ENCODE data around the gene PRDM5.

The PRDM5 gene

DNA sequence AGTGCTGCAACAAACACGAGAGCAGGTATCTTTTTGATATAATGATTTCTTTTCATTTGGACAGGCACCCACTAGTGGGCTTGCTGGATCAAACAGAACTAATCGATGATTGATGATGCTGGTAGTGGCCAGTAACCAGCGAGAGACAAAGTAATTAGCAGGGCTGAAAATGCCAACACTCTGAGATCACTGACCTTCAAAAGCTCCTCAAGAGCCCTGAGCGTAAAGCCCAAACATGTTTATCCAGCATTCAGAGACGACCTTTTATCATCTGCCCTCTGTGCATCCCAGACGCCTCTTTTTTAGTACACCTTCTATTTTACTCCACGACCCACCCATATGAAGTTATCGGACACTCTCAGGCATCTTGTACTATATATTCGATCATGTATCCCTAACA lies 186.2 kb downstream of the PRDM5 start:
- DNase-seq: no peak

DNA sequence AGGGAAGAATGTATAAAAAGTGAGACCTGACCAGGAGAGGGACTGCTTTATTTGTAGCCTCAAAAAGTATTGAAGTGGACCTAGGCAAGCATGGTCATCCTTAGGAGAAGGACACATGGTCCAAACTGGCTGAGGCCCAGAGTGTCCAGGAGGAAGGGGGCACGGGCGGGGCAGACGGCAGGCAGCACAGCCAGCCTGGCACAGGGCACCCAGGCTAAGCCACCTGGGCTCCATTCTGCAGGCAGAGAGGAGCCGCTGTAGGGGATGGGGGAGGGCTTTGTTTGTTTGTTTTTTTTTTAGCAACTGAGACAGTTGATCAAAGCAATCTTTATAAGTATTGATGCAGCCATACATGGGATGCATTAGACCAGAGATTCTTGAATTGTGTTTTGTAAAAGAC lies 188.6 kb downstream of the PRDM5 start:
- no peak for DNase-seq

DNA sequence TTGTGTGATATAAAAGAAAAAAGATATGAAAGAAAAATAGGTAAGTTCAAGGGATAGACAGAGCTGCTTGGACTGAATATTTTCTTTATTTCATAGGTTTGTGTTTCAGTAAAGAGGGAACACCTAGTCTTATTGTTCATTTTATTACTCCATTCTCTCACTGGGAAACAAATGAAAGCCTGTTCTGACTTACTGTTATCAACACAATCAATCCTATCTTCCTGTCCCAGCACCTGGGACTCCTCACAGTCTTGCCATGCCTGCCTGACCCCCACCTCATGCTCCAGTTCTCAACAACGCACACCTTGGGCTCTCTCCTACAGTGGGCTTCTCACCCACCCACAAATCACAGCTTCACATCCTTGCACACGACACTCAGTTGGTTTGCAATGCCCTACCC lies 189.5 kb downstream of the PRDM5 start:
- DNase-seq: no peak

DNA sequence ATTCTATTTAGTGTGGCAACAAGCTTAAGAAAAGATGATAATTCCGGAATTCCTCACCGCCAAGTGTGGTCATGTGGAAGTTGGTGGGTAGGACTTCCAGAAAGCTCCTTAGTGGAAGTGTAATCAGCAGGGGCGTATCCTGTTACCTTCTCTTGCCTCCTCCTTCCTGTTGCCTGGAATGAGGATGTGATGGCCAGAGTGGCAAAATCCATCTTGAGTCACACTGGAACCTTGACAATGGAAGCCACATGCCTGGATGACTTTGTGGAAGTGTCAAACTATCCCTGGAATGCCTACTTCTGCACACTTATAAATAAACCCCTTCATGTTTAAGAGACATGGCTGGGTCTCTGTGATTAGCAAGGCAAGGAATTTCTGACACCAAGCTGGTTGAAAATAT lies 191.0 kb downstream of the PRDM5 start:
- DNase-seq: no peak

DNA sequence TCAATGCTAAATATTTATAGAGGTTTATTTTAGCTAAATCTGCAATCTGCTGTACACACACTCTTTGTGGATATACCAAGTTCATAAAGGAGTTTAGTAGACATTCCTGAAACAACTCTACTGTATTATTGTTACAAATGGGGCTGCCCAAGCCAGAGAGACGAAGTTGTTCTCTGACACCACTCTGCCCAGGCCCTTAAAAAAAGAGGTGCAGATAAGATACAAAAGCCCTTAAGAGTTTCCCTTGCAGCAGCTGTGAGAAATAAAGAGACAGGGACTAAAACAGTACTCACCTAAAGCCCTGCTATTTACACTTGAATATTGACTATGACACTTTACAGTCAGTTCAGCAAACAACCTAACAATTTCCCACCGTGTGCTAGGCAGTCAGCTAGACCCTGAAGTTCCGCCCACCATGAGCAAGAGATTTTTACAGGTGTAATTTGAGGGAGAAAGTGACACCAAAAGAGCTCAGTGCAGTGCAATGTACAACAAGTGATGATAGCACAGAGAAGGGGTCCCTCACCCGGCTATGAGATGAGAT lies 191.7 kb downstream of the PRDM5 start:
- DNase-seq: no peak

DNA sequence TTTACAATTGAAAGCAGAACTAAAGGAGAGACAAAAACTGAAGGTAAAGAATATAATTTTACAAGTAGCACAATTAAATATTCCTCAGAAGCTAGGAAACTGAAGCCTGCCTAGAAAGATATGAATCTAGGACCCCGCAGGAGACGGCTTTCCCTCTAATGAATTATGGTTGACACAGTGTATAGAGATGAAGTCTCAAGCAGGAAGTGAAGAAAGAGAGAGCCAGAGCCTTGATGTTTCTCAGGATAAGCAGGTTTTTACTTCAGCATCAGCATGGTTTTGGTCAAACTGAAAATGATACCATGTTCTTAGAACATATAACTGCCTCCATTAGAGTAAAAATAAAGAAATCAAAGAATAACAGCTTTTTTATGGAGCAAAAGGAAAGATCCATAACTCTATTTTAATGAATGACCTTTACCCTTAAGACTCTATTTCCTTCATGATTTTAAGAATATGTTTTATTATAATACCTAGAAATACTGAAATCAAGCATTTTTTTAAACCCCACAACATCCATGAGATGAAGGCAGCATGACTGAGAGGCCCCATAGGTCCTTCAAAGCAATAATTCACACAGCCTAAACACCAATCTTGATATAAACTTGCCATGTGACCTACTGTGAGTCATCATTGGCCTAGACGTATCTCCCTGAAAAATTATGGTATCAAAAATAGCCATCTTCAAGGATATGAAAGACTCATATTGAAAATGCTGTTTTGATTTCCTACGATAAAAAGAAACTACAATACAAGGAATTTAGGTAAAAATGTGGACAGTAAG lies 193.4 kb downstream of the PRDM5 start:
- no peak for DNase-seq

DNA sequence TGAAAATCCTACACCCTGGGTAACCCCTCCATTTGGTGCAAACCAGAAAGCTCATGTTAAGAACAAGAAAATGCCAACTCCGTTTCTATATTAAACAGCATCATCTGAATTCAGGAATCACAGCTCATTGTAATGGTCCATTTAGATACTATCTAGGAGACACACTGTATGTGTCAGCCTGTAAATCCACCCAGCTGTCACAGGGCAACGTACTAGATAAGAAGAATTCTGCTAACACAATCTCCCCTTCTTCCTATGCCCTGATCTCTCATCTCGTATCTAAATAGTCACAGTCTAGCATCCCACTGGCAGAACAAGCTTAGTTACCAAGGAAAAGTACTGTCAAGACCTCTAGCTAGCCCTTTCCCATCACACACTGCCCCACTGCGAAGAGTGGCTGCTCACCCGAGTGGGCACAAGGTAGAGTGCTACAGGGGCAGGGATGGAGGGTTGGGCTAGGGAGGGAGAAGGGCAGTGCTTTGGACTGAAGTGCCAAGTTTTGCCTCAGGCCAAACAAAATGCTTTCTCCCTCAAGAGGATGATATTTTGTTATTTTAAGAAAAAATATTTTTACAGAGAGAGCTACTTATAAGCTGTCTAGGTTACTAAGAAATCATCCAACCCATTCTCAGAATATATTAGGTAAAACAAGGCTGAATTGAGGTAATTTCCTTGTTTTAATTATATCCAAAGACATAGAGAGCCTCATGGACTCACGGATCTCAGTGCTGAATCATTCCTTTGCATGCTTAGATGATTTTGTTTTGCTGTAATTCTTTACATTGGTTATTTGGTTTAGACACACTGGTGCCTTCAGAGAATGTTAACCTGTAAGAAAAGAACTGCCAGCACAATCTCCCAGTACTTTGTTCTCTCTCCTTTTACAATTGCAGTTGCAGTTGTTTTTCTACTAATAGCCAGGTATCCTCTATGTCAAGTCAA lies 196.6 kb downstream of the PRDM5 start:
- DNase-seq: no peak

DNA sequence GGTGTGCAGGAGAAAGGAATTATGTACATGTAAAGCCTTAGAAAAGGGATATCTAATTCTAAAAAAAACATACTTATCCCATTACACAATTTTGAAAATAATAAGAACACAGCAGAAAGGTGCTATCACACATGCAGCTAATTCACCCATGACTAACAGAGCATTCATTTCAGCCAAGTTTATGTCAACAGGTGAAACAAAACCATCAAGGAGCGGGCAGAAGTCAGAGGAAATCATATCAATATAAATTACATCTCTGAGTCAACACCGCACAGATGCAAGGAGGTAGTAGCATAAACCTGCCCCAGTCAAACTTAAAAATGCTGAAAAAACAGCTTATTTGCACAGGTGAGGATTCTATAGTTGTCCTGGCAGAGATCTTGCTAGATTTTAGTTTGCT lies 197.9 kb downstream of the PRDM5 start:
- DNase-seq: no peak

DNA sequence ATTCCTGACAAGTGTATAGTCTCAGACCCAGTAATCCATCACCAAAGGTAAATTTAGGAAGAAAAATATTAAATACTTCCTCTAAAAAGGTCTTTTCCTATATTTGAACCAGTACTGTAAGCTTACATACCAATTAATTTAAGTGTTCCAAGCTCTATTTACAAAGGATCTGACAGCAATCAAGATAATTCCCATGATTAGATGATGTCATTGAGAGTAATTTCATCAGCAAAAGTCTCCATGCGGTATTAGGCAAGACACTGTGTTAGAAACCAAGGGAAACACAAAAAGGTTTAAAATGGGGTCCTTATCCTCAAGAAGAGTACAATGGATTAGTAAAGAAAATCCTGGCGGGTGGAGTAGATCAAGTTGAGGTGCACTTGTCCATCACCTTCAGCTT lies 198.5 kb downstream of the PRDM5 start:
- no peak for DNase-seq

DNA sequence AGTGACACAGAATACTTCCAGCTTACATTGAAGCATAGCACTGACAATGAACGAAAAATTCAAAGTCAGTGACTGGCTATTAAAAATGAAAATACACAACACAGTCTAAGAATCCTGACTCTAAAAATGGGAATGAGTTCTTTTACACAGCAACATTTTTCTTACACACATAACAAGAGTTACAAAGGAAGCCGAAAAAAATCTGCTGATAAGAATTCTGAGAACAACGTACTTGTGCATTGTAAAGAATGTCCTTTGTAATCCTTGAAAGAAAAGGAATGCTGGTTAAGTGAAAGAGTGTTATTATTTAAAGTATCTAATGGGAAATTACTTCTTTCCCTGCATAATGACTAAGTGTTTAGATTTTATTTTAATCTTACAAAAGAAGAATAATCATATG lies 199.4 kb downstream of the PRDM5 start:
- DNase-seq: no peak

DNA sequence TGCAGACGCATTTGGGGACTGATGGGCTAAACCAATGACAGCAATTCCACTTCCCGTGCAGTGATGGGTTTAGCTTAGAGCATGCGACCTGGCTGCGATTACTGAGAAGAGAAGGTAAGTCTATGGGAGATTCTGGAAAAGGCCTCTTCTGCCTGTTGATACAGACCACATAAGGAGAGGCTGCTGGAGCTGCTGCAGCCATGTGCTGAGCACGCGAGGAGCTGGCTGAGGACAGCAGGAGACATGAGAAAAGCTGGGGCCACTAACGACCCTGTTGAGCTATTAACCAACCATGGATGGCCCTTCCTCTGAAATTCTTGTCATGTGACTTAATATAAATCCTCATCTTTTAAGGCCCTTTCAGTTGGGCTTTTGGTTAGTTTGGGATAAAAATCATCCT lies 199.9 kb downstream of the PRDM5 start:
- DNase-seq: no peak

DNA sequence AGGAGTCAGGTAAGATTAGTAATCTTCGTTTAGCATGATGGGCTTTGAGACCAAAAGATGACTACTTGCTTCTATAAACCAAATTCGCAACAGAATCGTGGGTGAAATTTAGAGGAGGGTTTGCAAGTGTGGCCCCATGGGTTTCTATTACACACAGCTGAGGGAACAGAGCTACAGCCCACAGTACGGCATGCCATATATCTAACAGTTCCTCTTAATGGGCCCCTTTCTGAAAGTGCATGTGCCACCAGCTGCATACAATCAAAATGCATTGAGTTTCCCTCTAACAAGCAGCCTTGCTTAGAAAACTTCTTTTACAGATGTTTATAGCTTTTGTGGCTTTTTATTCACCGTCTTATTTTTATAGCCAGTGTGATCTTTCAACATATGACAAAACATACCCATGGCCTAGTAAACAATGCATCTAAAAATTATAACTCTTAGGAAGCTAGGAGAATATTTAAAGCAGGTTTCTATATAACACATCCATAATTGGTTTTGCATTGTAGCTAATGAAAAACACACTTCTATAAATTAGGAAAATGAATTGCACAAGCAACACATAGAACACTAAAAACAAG lies 202.1 kb downstream of the PRDM5 start:
- no peak for DNase-seq

DNA sequence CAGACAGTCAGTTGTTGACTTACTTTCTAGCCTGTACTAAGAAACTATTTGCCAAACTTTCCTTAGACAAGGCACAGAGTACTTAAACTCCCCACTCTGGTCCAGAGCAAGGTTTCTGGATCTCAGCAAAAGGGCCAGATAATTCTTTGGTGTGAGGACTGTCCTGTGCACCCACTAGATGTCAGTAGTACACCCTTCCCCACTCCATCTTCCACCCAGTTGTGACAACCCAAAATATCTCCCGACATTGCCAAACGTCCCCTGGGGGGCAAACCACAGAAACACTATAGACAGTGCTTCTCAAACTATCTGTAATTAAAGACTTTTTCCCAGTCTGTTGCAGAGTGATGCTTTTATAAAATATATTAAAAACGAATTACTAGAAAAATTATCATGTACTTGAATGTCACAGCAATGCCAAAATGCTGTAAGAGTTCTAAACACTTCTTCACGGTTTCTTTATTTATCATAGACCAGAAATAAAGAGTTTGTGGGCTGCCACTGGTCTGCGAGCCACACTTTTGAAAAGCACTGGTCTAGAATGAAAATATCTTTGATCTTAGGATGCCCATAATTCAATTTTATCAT lies 203.5 kb downstream of the PRDM5 start:
- no peak for DNase-seq

DNA sequence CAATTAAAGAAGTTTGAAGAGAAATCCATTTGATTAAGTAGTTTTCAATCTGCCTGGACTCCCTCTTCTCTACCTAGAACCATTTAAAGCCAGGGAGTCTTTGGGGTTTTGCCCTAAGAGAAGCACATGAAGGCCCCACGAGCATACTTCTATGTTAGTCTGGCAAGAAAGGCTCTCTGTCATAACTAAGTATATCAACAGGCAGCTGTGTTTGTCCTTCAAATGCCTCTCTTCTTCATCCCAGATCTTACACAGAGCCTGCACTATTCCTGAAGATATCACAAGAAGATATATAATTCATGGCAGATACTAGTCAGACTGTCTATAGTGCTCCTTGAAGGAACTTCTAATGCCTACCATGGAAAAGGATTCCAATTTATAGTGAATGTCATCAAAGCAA lies 206.2 kb downstream of the PRDM5 start:
- DNase-seq: no peak

DNA sequence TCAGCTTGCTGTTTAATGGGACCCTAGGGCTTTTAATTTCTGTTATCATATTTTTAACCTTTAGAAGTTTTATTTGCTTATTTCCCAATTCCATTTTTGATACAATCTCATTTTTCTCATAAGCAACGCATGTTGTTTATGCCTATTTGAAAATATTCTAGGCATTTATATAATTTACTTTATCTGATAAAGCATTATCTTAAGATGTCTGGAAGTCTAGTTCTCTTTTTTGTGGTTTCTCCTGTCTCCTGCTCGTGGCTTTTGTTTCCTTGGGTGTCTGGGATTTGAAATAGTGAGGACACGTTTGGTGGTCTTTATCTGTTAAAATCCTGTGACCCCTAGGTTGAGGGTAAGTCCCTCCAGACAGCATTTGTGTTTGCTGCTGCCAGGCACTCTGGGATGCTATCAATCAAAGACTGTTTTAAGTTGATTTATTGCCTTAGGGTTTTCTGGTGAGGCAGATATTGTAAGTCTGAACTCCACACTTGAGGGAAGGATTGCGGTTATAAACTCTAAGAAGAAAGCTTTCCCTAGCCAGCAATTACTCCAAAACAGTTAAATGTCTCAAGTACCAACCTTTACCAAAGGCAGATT lies 208.0 kb downstream of the PRDM5 start:
- no peak for DNase-seq

DNA sequence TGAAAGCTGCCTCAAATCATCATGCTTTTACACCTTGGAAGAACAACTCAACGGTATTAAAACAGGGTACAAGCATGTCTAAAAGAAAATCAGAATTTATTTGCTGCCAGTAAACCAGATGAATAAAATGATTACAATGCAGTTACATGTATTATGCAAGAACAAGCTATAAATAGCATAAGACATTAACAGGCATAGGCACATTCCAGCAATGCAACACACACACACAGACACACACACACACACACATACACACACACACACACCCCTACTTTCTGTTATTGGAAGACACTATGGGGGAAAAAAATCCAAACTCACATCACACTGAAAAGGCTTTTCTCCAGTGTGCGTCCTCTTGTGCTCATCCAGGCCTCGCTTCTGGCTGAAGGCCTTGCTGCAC lies 212.5 kb downstream of the PRDM5 start:
- no peak for DNase-seq

DNA sequence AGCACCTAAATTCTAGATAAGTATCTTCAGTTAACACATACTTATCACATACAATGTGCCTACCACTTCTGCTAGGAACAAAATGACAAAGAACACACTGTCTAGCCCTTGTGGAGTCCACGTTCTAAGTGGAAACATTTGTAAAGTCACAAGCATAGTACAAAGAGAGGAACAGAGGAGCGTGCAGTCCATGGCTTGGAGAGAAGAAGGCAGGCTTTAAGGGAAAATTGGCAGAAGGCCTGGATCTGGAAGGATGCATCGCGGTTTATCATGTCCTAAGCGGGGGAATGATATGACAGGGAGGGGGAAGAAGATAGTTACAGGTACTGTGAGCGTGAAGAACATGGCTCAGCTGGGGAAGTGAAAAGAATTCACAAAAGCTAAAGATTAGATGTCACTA lies 218.0 kb downstream of the PRDM5 start:
- DNase-seq: no peak

DNA sequence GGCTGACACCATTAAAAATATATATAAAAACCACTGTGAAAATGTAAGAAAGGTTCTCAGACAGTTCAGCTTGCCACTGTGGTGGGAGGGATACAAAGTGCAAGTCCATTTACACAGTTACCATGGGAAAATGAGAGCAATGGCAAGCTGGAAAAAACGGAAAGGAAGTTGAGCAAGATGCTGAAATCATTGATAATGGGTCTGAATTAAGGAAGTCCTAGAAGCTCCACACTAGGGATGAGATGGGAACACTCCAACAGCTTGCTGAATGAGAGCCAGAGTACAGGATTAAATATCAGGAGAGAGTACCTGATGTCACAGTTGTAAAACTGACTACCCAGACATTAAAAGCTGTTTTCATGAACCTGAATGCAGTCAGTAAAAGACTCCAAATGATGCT lies 218.6 kb downstream of the PRDM5 start:
- DNase-seq: no peak

DNA sequence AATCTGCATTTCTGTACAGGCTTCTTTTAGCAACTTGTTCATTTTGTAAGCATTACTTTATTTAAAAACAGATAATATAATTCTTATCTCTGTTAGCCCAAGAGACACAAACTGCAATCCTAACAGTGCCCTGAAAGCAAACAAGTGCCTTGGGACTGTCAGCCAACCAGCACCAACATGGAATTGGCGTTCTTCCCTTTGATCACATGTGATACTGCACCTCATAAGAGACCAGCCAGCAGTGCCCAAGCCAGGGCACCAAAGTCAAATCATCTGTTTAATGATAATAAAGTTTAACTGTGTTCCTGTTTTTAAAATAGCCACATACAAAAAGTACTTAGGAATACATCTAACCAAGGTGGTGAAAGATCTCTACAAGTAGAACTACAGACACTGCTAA lies 223.2 kb downstream of the PRDM5 start:
- no peak for DNase-seq

DNA sequence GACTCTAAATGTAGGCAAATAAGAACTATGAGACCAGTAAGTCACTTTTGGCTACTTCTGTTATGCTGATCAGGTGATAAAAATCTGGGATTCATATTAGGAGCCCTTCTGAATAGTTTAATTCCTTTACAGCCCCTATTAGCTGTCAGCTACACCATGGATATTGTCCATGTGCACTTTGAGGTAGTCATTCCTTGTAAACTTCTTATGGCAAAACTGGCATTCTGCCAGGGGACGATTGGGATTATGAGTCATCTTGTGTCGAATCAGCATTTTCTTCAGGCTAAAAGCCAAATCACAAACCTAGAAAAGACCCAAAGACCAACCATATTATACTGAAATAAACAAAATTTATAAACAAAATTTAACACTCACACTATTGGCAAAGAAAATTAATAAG lies 227.6 kb downstream of the PRDM5 start:
- DNase-seq: no peak

DNA sequence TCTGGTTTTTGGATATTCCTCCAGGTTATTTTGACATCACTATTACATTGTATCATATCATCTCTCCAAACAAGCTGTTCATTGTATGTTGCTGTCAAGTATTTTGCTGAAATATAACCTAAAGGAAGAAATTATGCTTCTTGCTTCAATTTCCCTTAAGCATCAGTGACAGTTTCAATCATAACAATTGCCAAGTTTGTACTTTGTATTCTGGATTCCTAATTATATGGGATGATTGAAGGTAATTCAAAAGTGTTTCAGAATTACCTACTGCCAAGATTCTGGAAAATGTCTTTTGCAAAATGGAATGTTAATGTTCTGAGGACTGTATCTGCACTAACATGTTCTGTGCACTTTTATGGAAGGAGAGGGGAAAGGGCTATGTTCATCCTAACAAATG lies 228.7 kb downstream of the PRDM5 start:
- no peak for DNase-seq

DNA sequence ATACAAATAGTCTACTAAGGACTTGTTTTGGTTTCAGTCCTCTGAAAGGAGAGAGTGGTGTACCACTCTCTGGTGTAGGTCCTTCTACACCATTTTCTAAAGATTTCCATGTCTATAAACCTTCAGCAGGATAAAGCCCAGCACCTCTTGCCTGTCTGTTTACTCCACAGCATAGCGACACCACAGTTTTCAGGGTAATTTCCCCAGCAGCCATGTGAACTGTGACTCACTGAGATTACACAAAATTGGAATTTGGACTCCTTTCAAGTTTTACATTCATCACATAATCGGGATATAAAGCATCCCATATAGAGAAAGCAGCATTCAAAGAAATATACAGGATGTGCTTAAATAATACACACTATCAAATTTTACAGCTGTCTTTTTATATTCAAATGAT lies 229.6 kb downstream of the PRDM5 start:
- no peak for DNase-seq

DNA sequence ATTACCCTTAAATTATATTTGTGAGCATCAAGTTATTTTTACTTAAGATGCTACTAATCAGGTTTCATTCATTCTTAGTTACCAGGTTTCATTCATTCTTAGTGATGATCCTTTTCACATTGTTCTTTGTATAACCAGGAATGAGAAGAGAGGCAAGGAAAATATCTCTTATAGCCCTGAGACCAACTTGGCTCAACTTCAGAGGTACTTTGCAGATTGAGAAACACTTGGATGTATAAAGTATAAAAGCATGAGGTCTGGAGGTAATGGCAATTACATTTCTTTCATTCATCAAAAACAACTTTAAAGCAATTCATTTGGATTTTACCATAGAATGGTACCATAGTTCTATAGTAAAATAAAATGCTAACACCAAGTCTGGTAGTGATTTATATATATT lies 231.0 kb downstream of the PRDM5 start:
- DNase-seq: no peak

Measured in NCI-H1105 (cell line).